ENCODE measurements around the gene FAM81A.

GRCh38 chr15:59532770-59533379, 94.9 kb downstream of the FAM81A start:
- TF ChIP-seq CTCF (IDR thresholded peaks at IDR 0.05; ENCODE audit: poor library complexity, severe bottlenecking), result peak; percentile 82
- TF ChIP-seq REST (IDR thresholded peaks at IDR 0.05; ENCODE audit: borderline replicate concordance), result no peak
- TF ChIP-seq SMC3 (conservative IDR thresholded peaks at IDR 0.05; ENCODE audit: poor library complexity), result peak; percentile 73
